Neural cell (in vitro differentiated cells): ENCODE results near the gene KTI12. TPM values are rescaled to one million over a fixed set of nuclear protein-coding genes. Genes with fewer than 3 reads are reported as not detected.
"Not testable (repeated sequence)": the region's sequence is repeated elsewhere in the genome, so short reads cannot be mapped to it uniquely, and the experiment has no call there.

Source experiments
- H2AFZ ChIP-seq: fragments of 200-600, 300-800 bp; sonication (generic), shearing (Covaris generic); 2 replicates; pipeline ENCODE4 v1.6.0; 2014; ENCODE audit warnings: low read depth, mild to moderate bottlenecking, antibody characterized with exemption, low read length, moderate library complexity
- H3F3A ChIP-seq: fragments of 200-600 bp; shearing (Covaris generic); 2 replicates; pipeline ENCODE4 v1.6.1; 2016; ENCODE audit warnings: mild to moderate bottlenecking, moderate library complexity, mixed read lengths, antibody characterized with exemption, low read length; ENCODE audit not compliant: insufficient read depth, poor library complexity, severe bottlenecking
- H3K27ac ChIP-seq: fragments of 200-600, 300-800 bp; sonication (generic), shearing (Covaris generic); 2 replicates; pipeline ENCODE4 v1.5.1; 2014; ENCODE audit warnings: mild to moderate bottlenecking, low read length, moderate library complexity
- H3K27me3 ChIP-seq: fragments of 300-800, 200-600 bp; sonication (generic), shearing (Covaris generic); 2 replicates; pipeline ENCODE4 v1.6.0; 2014; ENCODE audit warnings: mild to moderate bottlenecking, low read depth, low read length, moderate library complexity; ENCODE audit not compliant: insufficient read depth
- H3K36me3 ChIP-seq: fragments of 300-800, 200-600 bp; sonication (generic), shearing (Covaris generic); 2 replicates; pipeline ENCODE4 v1.5.1; 2014; ENCODE audit warnings: mild to moderate bottlenecking, antibody characterized with exemption, low read length, moderate library complexity; ENCODE audit not compliant: insufficient read depth
- H3K4me2 ChIP-seq: fragments of 300-800, 200-600 bp; sonication (generic), shearing (Covaris generic); 2 replicates; pipeline ENCODE4 v1.6.0; 2014; ENCODE audit warnings: mild to moderate bottlenecking, low read length
- H3K4me3 ChIP-seq: fragments of 300-800, 200-600 bp; sonication (generic), shearing (Covaris generic); 2 replicates; pipeline ENCODE4 v1.5.1; 2014; ENCODE audit warnings: mild to moderate bottlenecking, low read length, moderate library complexity
- H3K79me2 ChIP-seq: fragments of 200-600 bp; shearing (Covaris generic); replicated peaks from 2 replicates; pipeline ENCODE4 v1.6.0; 2014; ENCODE audit warnings: mild to moderate bottlenecking, low read length, moderate library complexity; ENCODE audit not compliant: insufficient read depth
- H3K9ac ChIP-seq: fragments of 300-800, 200-600 bp; sonication (generic), shearing (Covaris generic); 2 replicates; pipeline ENCODE4 v1.6.1; 2016; ENCODE audit warnings: mild to moderate bottlenecking, low read length, mixed read lengths
- H3K9me2 ChIP-seq: fragments of 200-600 bp; shearing (Covaris generic); 2 replicates; pipeline ENCODE4 v1.6.1; 2016; ENCODE audit warnings: mild to moderate bottlenecking, low read length, mixed read lengths; ENCODE audit not compliant: insufficient read depth
- H3K9me3 ChIP-seq: fragments of 200-600, 300-800 bp; sonication (generic), shearing (Covaris generic); 2 replicates; pipeline ENCODE4 v1.6.1; 2016; ENCODE audit warnings: mild to moderate bottlenecking, mixed run types, low read length, moderate library complexity, mixed read lengths
- H4K20me1 ChIP-seq: fragments of 200-600 bp; shearing (Covaris generic); 2 replicates; pipeline ENCODE4 v1.6.1; 2016; ENCODE audit warnings: mild to moderate bottlenecking, mixed run types; ENCODE audit not compliant: insufficient read depth
- EP300 ChIP-seq: fragments of 450-650 bp; conservative IDR thresholded peaks from 2 replicates; pipeline ENCODE4 v1.6.1; 2014; ENCODE audit warnings: antibody characterized with exemption, mild to moderate bottlenecking, moderate library complexity; ENCODE audit not compliant: poor library complexity, severe bottlenecking
- EZH2 ChIP-seq: fragments of 200-600, 300-800 bp; shearing (Covaris generic), sonication (generic); IDR thresholded peaks from 2 replicates; pipeline ENCODE4 v1.6.1; 2014; ENCODE audit warnings: antibody characterized with exemption, low read length, borderline replicate concordance, mild to moderate bottlenecking; ENCODE audit not compliant: insufficient read depth, poor library complexity, severe bottlenecking
- MXI1 ChIP-seq: fragments of 450-650 bp; conservative IDR thresholded peaks from 2 replicates; pipeline ENCODE4 v1.6.1; 2014; ENCODE audit warnings: antibody characterized with exemption, mild to moderate bottlenecking; ENCODE audit not compliant: poor library complexity, severe bottlenecking
- POLR2AphosphoS5 ChIP-seq: IDR thresholded peaks from 2 replicates; pipeline ENCODE4 v1.6.1; 2012
- RAD21 ChIP-seq: fragments of 450-650 bp; conservative IDR thresholded peaks from 2 replicates; pipeline ENCODE4 v1.6.1; 2014; ENCODE audit warnings: antibody characterized with exemption, mild to moderate bottlenecking, moderate library complexity
- SMC3 ChIP-seq: fragments of 450-650 bp; conservative IDR thresholded peaks from 2 replicates; pipeline ENCODE4 v1.6.1; 2014; ENCODE audit warnings: antibody characterized with exemption, mild to moderate bottlenecking, moderate library complexity; ENCODE audit not compliant: poor library complexity
- TAF1 ChIP-seq: IDR thresholded peaks from 2 replicates; pipeline ENCODE4 v1.6.1; 2012; ENCODE audit warnings: low read depth
- polyA plus RNA-seq: library from polyadenylated mRNA; depleted of rRNA; stranded (reverse); fragments of >200 nt; gene quantifications from 2 replicates; pipeline ENCODE4 v1.2.3, GENCODE V29; 2014
- TF ChIP-seq, protein P1 (sequence below): IDR thresholded peaks from 2 replicates; pipeline ENCODE4 v1.6.1; 2012; ENCODE audit warnings: borderline replicate concordance
- TF ChIP-seq, protein P2 (sequence below): fragments of 450-650 bp; IDR thresholded peaks from 2 replicates; pipeline ENCODE4 v1.5.1; 2014; ENCODE audit warnings: antibody characterized with exemption, mild to moderate bottlenecking, moderate library complexity; ENCODE audit not compliant: poor library complexity, severe bottlenecking

The KTI12 gene
- polyA plus RNA-seq, 1 donor from 2014 or later, result 14.0 TPM

DNA sequence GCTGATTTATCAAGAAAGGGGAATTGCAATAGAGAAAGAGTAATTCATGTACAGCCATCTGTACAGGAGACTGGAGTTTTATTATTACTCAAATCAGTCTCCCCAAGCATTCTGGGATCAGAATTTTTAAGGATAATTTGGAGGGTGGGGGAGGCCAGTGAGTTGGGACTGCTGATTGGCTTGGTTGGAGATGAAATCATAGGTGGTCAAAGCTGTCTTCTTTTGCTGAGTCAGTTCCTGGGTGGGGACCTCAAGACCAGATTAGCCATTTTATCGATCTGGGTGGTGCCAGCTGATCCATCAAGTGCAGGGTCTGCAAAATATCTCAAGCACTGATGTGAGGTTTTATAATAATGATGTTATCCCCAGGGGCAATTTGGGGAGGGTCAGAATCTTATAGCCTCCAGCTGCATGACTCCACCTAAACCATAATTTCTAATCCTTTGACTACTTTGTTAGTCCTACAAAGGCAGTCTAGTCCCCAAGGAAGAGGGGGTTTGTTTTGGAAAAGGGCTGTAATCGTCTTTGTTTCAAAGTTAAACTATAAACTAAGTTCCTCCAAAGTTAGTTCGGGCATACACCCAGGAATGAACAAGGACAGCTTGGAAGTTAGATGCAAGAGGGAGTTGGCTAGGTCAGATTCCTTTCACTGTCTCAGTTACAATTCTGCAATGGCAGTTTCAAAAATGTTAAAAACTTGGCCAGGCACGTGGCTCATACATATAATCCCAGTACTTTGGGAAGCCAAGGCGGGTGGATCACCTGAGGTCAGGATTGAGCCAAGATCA lies 26.2 kb downstream of the KTI12 start:
- no peaks in the 10 kb centered on the region for H3K9me3 ChIP-seq

GRCh38 chr1:52006081-52006553 lies 27.5 kb downstream of the KTI12 start:
- H3K9me3 ChIP-seq, H3K4me2 ChIP-seq, H3K27ac ChIP-seq, H3K9ac ChIP-seq, H3K79me2 ChIP-seq, H3K4me3 ChIP-seq, H3K9me2 ChIP-seq, H4K20me1 ChIP-seq, H3K27me3 ChIP-seq, H3K36me3 ChIP-seq, H2AFZ ChIP-seq, H3F3A ChIP-seq: not testable (repeated sequence)

More for the DNA sequence above, 26.2 kb downstream of the KTI12 start:
- no peaks in the 10 kb centered on the region for H4K20me1 ChIP-seq
- TF ChIP-seq EP300, result no peak
- TF ChIP-seq RAD21, result no peak
- no peak for TF ChIP-seq SMC3
- no peak for TF ChIP-seq TAF1
- TF ChIP-seq EZH2, result no peak
- TF ChIP-seq, protein P1, sequence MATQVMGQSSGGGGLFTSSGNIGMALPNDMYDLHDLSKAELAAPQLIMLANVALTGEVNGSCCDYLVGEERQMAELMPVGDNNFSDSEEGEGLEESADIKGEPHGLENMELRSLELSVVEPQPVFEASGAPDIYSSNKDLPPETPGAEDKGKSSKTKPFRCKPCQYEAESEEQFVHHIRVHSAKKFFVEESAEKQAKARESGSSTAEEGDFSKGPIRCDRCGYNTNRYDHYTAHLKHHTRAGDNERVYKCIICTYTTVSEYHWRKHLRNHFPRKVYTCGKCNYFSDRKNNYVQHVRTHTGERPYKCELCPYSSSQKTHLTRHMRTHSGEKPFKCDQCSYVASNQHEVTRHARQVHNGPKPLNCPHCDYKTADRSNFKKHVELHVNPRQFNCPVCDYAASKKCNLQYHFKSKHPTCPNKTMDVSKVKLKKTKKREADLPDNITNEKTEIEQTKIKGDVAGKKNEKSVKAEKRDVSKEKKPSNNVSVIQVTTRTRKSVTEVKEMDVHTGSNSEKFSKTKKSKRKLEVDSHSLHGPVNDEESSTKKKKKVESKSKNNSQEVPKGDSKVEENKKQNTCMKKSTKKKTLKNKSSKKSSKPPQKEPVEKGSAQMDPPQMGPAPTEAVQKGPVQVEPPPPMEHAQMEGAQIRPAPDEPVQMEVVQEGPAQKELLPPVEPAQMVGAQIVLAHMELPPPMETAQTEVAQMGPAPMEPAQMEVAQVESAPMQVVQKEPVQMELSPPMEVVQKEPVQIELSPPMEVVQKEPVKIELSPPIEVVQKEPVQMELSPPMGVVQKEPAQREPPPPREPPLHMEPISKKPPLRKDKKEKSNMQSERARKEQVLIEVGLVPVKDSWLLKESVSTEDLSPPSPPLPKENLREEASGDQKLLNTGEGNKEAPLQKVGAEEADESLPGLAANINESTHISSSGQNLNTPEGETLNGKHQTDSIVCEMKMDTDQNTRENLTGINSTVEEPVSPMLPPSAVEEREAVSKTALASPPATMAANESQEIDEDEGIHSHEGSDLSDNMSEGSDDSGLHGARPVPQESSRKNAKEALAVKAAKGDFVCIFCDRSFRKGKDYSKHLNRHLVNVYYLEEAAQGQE, result no peak
- TF ChIP-seq, protein P2, sequence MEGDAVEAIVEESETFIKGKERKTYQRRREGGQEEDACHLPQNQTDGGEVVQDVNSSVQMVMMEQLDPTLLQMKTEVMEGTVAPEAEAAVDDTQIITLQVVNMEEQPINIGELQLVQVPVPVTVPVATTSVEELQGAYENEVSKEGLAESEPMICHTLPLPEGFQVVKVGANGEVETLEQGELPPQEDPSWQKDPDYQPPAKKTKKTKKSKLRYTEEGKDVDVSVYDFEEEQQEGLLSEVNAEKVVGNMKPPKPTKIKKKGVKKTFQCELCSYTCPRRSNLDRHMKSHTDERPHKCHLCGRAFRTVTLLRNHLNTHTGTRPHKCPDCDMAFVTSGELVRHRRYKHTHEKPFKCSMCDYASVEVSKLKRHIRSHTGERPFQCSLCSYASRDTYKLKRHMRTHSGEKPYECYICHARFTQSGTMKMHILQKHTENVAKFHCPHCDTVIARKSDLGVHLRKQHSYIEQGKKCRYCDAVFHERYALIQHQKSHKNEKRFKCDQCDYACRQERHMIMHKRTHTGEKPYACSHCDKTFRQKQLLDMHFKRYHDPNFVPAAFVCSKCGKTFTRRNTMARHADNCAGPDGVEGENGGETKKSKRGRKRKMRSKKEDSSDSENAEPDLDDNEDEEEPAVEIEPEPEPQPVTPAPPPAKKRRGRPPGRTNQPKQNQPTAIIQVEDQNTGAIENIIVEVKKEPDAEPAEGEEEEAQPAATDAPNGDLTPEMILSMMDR, result no peak
- TF ChIP-seq POLR2AphosphoS5, result no peak
- no peak for TF ChIP-seq MXI1
- H3K79me2 ChIP-seq, result no peaks in the 10 kb centered on the region
- no peak overlapping the region for H3K4me3 ChIP-seq
- no peaks in the 10 kb centered on the region for H3K36me3 ChIP-seq
- H3K9ac ChIP-seq, result no peak overlapping the region
- no peaks in the 10 kb centered on the region for H3F3A ChIP-seq
- H3K4me2 ChIP-seq, result no peak overlapping the region
- no peak overlapping the region for H2AFZ ChIP-seq
- no peaks in the 10 kb centered on the region for H3K9me2 ChIP-seq
- H3K27me3 ChIP-seq, result no peaks in the 10 kb centered on the region
- no peak overlapping the region for H3K27ac ChIP-seq

DNA sequence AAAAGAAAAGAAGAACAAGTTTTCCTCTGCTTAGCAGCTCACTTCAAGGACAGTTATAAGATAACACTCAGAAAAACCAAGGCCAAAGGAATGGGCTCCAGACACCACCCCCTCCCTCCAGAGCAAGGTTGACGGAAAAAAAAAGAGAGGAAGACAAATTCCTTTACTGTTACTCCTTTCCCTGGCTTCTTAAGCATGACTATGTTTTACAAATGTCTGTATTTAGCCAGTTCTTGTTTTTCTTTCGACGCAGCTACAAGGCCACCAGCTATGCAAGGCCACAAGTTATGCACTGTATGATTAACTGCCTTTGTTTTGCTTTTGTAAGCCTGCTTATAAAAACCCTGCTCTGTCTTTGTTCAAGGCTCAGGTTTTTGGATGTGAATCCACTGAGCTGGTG lies 28.1 kb downstream of the KTI12 start:
- not testable (repeated sequence) for H4K20me1 ChIP-seq, H3K4me2 ChIP-seq, H2AFZ ChIP-seq, H3K79me2 ChIP-seq, H3K36me3 ChIP-seq, H3K9ac ChIP-seq, H3K27ac ChIP-seq, H3K4me3 ChIP-seq, H3K9me3 ChIP-seq, H3F3A ChIP-seq, H3K9me2 ChIP-seq, H3K27me3 ChIP-seq
